GM12878 (cell line): ENCODE measurements around the gene KHK. TPM values are rescaled to one million over a fixed set of nuclear protein-coding genes. Genes with fewer than 3 reads are reported as not detected.

Source experiments
- ETV6 ChIP-seq, 2 experiments: fragments of 450-650 bp in 1 of 2; IDR thresholded peaks in 1 of 2; conservative IDR thresholded peaks in 1 of 2; 2 replicates each; pipeline ENCODE4 v1.6.1; 2014; ENCODE audit warnings: antibody characterized with exemption in 1 of 2, borderline replicate concordance in 1 of 2, low read depth in 1 of 2, mild to moderate bottlenecking in 1 of 2, moderate library complexity in 1 of 2
- FOS ChIP-seq: IDR thresholded peaks from 3 replicates; pipeline ENCODE4 v1.6.1; 2011; ENCODE audit warnings: borderline replicate concordance; ENCODE audit not compliant: insufficient read length; ENCODE audit errors: extremely low read depth
- FOXM1 ChIP-seq: IDR thresholded peaks from 2 replicates; pipeline ENCODE4 v1.6.1; 2012; ENCODE audit warnings: low read depth, mild to moderate bottlenecking, inconsistent platforms, low read length, moderate library complexity
- IKZF1 ChIP-seq: fragments of 450-650 bp; conservative IDR thresholded peaks from 2 replicates; pipeline ENCODE4 v1.6.1; 2017; ENCODE audit warnings: antibody characterized with exemption, mild to moderate bottlenecking
- IKZF2 ChIP-seq, 2 experiments: fragments of 450-650 bp; IDR thresholded peaks; 2 replicates each; pipeline ENCODE4 v1.6.1; 2017; ENCODE audit warnings: mild to moderate bottlenecking in 2 of 2, moderate library complexity in 2 of 2
- IRF4 ChIP-seq: IDR thresholded peaks from 2 replicates; pipeline ENCODE4 v1.6.1; 2011; ENCODE audit warnings: low read depth, low read length
- JUND ChIP-seq: IDR thresholded peaks from 2 replicates; pipeline ENCODE4 v1.6.1; 2012; ENCODE audit warnings: low read depth, mild to moderate bottlenecking, low read length, improper control_type of control experiment, moderate library complexity
- KDM1A ChIP-seq: fragments of 200-600 bp; sonication (generic); IDR thresholded peaks from 2 replicates; pipeline ENCODE4 v1.6.1; 2016; ENCODE audit warnings: borderline replicate concordance
- NFYB ChIP-seq: IDR thresholded peaks from 2 replicates; pipeline ENCODE4 v1.6.1; 2011; ENCODE audit warnings: low read depth, mild to moderate bottlenecking, low read length, improper control_type of control experiment, moderate library complexity; ENCODE audit not compliant: insufficient read depth
- RBBP5 ChIP-seq: fragments of 200-600 bp; sonication (generic); conservative IDR thresholded peaks from 2 replicates; pipeline ENCODE4 v1.6.1; 2016
- SMAD5 ChIP-seq: IDR thresholded peaks from 2 replicates; pipeline ENCODE4 v1.6.1; 2016; ENCODE audit warnings: antibody characterized with exemption, low read depth
- SMC3 ChIP-seq: IDR thresholded peaks from 2 replicates; pipeline ENCODE4 v1.6.1; 2011; ENCODE audit warnings: low read length, improper control_type of control experiment, borderline replicate concordance
- STAT1 ChIP-seq: fragments of 450-650 bp; conservative IDR thresholded peaks from 2 replicates; pipeline ENCODE4 v1.6.1; 2014; ENCODE audit warnings: antibody characterized with exemption, mild to moderate bottlenecking
- TAF1 ChIP-seq: IDR thresholded peaks from 2 replicates; pipeline ENCODE4 v1.6.1; 2011; ENCODE audit warnings: mild to moderate bottlenecking, low read depth, low read length, borderline replicate concordance
- ZBTB11 ChIP-seq: fragments of 450-650 bp; formaldehyde crosslinking; IDR thresholded peaks from 2 replicates; pipeline ENCODE4 v1.5.0; 2022; ENCODE audit warnings: mild to moderate bottlenecking, missing genetic modification characterization
- ZNF217 ChIP-seq: fragments of 450-650 bp; IDR thresholded peaks from 2 replicates; pipeline ENCODE4 v1.6.1; 2017; ENCODE audit warnings: antibody characterized with exemption, mild to moderate bottlenecking
- ZZZ3 ChIP-seq: IDR thresholded peaks from 2 replicates; pipeline ENCODE4 v1.6.1; 2011; ENCODE audit warnings: low read depth; ENCODE audit not compliant: control insufficient read depth, insufficient read length
- polyA plus RNA-seq, 11 experiments: library from polyadenylated mRNA; depleted of rRNA in 4 of 11; unstranded in 6 of 11; stranded (reverse) in 5 of 11; fragments of >200 nt; fragmentation: Nextera tagmentation in 4 of 11; fragmentation: Illumina TruSeq in 1 of 11; extraction: Ambion mirVana in 4 of 11; extraction: Trizol in 1 of 11; gene quantifications; 1 replicate in 1 of 11; 2 replicates in 10 of 11; pipeline versions ENCODE4 v1.2.1 to v1.2.3, GENCODE V29; 2011 to 2016; ENCODE audit warnings: inconsistent platforms in 2 of 11, missing spikeins in 2 of 11, low read depth in 1 of 11
- total RNA-seq, 4 experiments: library from RNA; depleted of rRNA in 3 of 4; stranded (reverse); fragments of >200 nt in 3 of 4; fragmentation: Illumina TruSeq in 1 of 4; extraction: Trizol in 1 of 4; gene quantifications; 2 replicates each; pipeline versions ENCODE4 v1.2.1 to v1.2.3, GENCODE V29; 2013 to 2021
- TF ChIP-seq, protein P1 (sequence below): fragments of 450-650 bp; IDR thresholded peaks from 2 replicates; pipeline ENCODE4 v1.6.1; 2018; ENCODE audit warnings: borderline replicate concordance, mild to moderate bottlenecking; ENCODE audit not compliant: partially characterized antibody
- TF ChIP-seq, protein P2 (sequence below): IDR thresholded peaks from 2 replicates; pipeline ENCODE4 v1.6.1; 2012; ENCODE audit warnings: low read depth, low read length, improper control_type of control experiment

Gene KHK
- total and polyA plus RNA-seq, 10 of the 15 experiments (the other 5 are each of a cell fraction or from before 2014, with no cell fraction given) = 0.31 to 11.8 (median 3.9) TPM

DNA sequence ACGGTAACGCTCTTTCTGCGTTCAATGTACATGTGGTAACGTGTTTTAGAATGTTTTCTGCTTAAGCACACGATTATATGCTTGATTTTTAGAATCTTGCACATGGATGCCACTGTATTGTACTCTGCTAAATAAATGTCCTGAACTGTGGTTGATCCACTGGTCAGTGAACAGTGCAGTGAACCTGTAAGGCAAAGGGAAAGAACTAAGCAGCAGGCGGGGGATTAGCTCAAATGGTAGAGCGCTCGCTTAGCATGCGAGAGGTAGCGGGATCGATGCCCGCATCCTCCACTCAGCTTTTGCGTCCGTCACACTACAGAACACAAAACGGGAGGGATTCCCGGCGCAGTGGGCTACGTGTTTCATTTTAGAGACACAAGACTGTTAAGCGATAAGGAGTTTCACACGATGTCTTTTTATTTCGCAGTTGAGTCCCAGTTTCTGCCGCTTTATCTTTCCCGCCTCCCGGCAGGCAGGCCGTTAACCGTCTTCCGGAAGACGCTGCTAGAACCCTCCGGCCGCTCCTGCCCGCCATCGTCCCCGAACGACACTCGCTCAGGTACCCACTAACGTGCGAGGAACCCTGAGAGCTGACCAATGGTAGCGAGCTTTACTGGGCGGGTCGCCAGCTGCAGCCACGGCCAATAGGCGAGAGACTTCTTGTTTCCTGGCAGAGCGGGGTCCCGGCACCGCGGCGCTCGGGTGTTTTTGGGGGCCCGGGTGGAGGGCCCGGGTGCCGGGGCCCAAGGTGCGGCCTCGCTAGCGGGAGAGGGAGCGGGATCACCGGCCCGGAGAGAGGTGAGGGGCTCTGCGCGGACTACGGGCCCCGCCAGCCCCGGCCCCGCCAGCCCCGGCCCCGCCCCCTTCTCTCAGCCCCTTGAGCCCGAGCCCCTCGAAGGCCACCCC is 35.3 kb upstream of the KHK start, which contains the start of gene AGBL5 (continued):
- peak; percentile 71 for TF ChIP-seq TAF1
- no peak for TF ChIP-seq ZZZ3
- TF ChIP-seq RBBP5 = no peak
- 0 out of 2 replicates have a peak, but pooled peaks have one; percentile 48 for TF ChIP-seq FOXM1
- peak; percentile 36 for TF ChIP-seq FOS
- peak; percentile 41 for TF ChIP-seq IKZF1
- 0 out of 2 replicates have a peak, but pooled peaks have one; percentile 9 for TF ChIP-seq SMC3
- no peak for TF ChIP-seq ETV6 (conservative IDR thresholded peaks at IDR 0.05 in 1 of 2, IDR thresholded peaks at IDR 0.05 in 1 of 2; ENCODE audit: borderline replicate concordance in 1 of 2, low read depth in 1 of 2)
- TF ChIP-seq NFYB = peak; percentile 83
- TF ChIP-seq IKZF2 (IDR thresholded peaks at IDR 0.05) = peak in 1 of 2 experiments; percentile 76; a peak in 1 of 4 replicates
- TF ChIP-seq JUND = 0 out of 2 replicates have a peak, but pooled peaks have one; percentile 8
- TF ChIP-seq IRF4 = peak; percentile 51
- TF ChIP-seq ZNF217 = no peak
- TF ChIP-seq STAT1 = peak; percentile 96; the same call in 1 of the 2 replicates
- TF ChIP-seq ZBTB11 (CRISPR knock-in tag) = peak; percentile 54
- TF ChIP-seq, protein P1, sequence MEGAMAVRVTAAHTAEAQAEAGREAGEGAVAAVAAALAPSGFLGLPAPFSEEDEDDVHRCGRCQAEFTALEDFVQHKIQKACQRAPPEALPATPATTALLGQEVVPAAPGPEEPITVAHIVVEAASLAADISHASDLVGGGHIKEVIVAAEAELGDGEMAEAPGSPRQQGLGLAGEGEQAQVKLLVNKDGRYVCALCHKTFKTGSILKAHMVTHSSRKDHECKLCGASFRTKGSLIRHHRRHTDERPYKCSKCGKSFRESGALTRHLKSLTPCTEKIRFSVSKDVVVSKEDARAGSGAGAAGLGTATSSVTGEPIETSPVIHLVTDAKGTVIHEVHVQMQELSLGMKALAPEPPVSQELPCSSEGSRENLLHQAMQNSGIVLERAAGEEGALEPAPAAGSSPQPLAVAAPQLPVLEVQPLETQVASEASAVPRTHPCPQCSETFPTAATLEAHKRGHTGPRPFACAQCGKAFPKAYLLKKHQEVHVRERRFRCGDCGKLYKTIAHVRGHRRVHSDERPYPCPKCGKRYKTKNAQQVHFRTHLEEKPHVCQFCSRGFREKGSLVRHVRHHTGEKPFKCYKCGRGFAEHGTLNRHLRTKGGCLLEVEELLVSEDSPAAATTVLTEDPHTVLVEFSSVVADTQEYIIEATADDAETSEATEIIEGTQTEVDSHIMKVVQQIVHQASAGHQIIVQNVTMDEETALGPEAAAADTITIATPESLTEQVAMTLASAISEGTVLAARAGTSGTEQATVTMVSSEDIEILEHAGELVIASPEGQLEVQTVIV = peak; percentile 68
- no peak for TF ChIP-seq KDM1A
- TF ChIP-seq, protein P2, sequence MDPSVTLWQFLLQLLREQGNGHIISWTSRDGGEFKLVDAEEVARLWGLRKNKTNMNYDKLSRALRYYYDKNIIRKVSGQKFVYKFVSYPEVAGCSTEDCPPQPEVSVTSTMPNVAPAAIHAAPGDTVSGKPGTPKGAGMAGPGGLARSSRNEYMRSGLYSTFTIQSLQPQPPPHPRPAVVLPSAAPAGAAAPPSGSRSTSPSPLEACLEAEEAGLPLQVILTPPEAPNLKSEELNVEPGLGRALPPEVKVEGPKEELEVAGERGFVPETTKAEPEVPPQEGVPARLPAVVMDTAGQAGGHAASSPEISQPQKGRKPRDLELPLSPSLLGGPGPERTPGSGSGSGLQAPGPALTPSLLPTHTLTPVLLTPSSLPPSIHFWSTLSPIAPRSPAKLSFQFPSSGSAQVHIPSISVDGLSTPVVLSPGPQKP = peak; percentile 79; the same call in 1 of the 2 replicates
- TF ChIP-seq SMAD5 = no peak
